GM12878 (cell line): ENCODE results near the gene PODXL2. TPM values are rescaled to one million over a fixed set of nuclear protein-coding genes. Genes with fewer than 3 reads are reported as not detected.

Experiments
- ATAC-seq: fragments of 200-7000 bp; cut with Tn5 transposase; 3 replicates; pipeline ENCODE4 v1.9.1; 2020; ENCODE audit warnings: mild to moderate bottlenecking, moderate library complexity
- BruUV-seq: library from RNA; stranded (reverse); fragments of 400-500 nt; replicated peaks from 2 replicates; lab custom pipeline; 2021; lab: Mats Ljungman, UMichigan
- CTCF ChIA-PET: fragments of 300-600 bp; sonication (Branson Sonifier 250); formaldehyde crosslinking; extraction: SDS; loops from one replicate; lab custom pipeline; 2021; ENCODE audit warnings: inconsistent platforms; lab: Yijun Ruan, JAX
- POLR2A ChIA-PET: fragments of 350-600 bp; formaldehyde crosslinking; extraction: SDS; loops from one replicate; lab custom pipeline; 2021; ENCODE audit warnings: inconsistent platforms; lab: Charles Lee
- RAD21 ChIA-PET: fragments of 300-600 bp; sonication (Branson Sonifier 250); formaldehyde crosslinking; loops from one replicate; lab custom pipeline; 2023; ENCODE audit warnings: antibody characterized with exemption; ENCODE audit not compliant: unreplicated experiment; lab: Charles Lee
- SMC1A ChIA-PET: fragments of 300-600 bp; sonication (Branson Sonifier 250); formaldehyde crosslinking; loops from one replicate; lab custom pipeline; 2023; ENCODE audit not compliant: unreplicated experiment, uncharacterized antibody; lab: Charles Lee
- DNase-seq: peaks from one replicate; pipeline ENCODE4 v3.0.0-alpha.2; 2011; ENCODE audit warnings: low read depth, low spot score
- FAIRE-seq: peaks from 3 replicates; lab custom pipeline; 2011; peaks lifted over from hg19 to GRCh38; lab: Jason Lieb, UNC
- H2AFZ ChIP-seq: 2 replicates; pipeline ENCODE4 v1.6.0; 2011; ENCODE audit warnings: low read depth, low read length, control low read depth; ENCODE audit not compliant: control insufficient read depth
- H3K27ac ChIP-seq: 2 replicates; pipeline ENCODE4 v1.5.1; 2011; ENCODE audit warnings: control low read depth; ENCODE audit not compliant: control insufficient read depth, insufficient read depth
- H3K27me3 ChIP-seq, 2 experiments: replicated peaks in 1 of 2; 2 replicates each; pipeline versions ENCODE4 v1.6.0 to v1.6.1; 2011; ENCODE audit warnings: low read length in 1 of 2; ENCODE audit not compliant: control insufficient read depth in 2 of 2, insufficient read depth in 2 of 2
- H3K36me3 ChIP-seq, 2 experiments: 2 replicates each; pipeline ENCODE4 v1.5.1; 2011; ENCODE audit warnings: low read length in 1 of 2; ENCODE audit not compliant: control insufficient read depth in 2 of 2, insufficient read depth in 2 of 2
- H3K4me1 ChIP-seq: 2 replicates; pipeline ENCODE4 v1.6.1; 2011; ENCODE audit warnings: mild to moderate bottlenecking, low read length, moderate library complexity, mixed read lengths; ENCODE audit not compliant: control insufficient read depth, insufficient read depth
- H3K4me2 ChIP-seq: 2 replicates; pipeline ENCODE4 v1.6.0; 2011; ENCODE audit warnings: control low read depth; ENCODE audit not compliant: control insufficient read depth, insufficient read depth
- H3K4me3 ChIP-seq: fragments of 200-600 bp; sonication (generic); 2 replicates; pipeline ENCODE4 v1.5.1; 2016
- H3K79me2 ChIP-seq: 2 replicates; pipeline ENCODE4 v1.6.0; 2011; ENCODE audit warnings: low read length; ENCODE audit not compliant: control insufficient read depth, insufficient read depth
- H3K9ac ChIP-seq: 2 replicates; pipeline ENCODE4 v1.8.0; 2011; ENCODE audit warnings: low read length, control low read depth, mixed read lengths; ENCODE audit not compliant: control insufficient read depth, insufficient read depth
- H3K9me3 ChIP-seq: replicated peaks from 3 replicates; pipeline ENCODE4 v1.5.1; 2011; ENCODE audit warnings: mild to moderate bottlenecking, low read length; ENCODE audit not compliant: control insufficient read depth, insufficient read depth
- H4K20me1 ChIP-seq: 2 replicates; pipeline ENCODE4 v1.6.0; 2011; ENCODE audit not compliant: control insufficient read depth, insufficient read depth
- HDAC6 ChIP-seq: fragments of 200-600 bp; sonication (generic); IDR thresholded peaks from one replicate; pipeline ENCODE4 v1.8.0; 2017; ENCODE audit warnings: antibody characterized with exemption; ENCODE audit not compliant: unreplicated experiment
- NBN ChIP-seq: fragments of 450-650 bp; IDR thresholded peaks from 2 replicates; pipeline ENCODE4 v1.6.1; 2016
- NFYA ChIP-seq: IDR thresholded peaks from 2 replicates; pipeline ENCODE4 v1.6.1; 2011; ENCODE audit warnings: low read depth, mild to moderate bottlenecking, low read length, improper control_type of control experiment, borderline replicate concordance
- ZBTB33 ChIP-seq: fragments of 450-650 bp; IDR thresholded peaks from 2 replicates; pipeline ENCODE4 v1.6.1; 2017; ENCODE audit warnings: mild to moderate bottlenecking
- ZNF384 ChIP-seq: IDR thresholded peaks from 2 replicates; pipeline ENCODE4 v1.6.1; 2012; ENCODE audit warnings: low read depth, mild to moderate bottlenecking, low read length, improper control_type of control experiment, borderline replicate concordance
- WGBS: methylation state at CpG from one replicate; pipeline ENCODE4 v1.1.6; 2016; ENCODE audit warnings: low lambda C conversion rate; ENCODE audit not compliant: insufficient replicate concordance, insufficient coverage; ENCODE audit errors: missing lambda C conversion rate; 5-methylcytosine and 5-hydroxymethylcytosine counted together
- in situ Hi-C: fragments of 300-500 bp; cut with MboI; formaldehyde crosslinking; loops from 9 replicates; pipeline ENCODE4 v1.14.3; 2018; ENCODE audit warnings: mixed read lengths
- intact Hi-C: fragments of 100-400 bp; cut with micrococcal nuclease; formaldehyde crosslinking; loops from one replicate; pipeline ENCODE4 v1.14.2; 2022; ENCODE audit not compliant: unreplicated experiment
- polyA plus RNA-seq, 11 experiments: library from polyadenylated mRNA; depleted of rRNA in 4 of 11; unstranded in 6 of 11; stranded (reverse) in 5 of 11; fragments of >200 nt; fragmentation: Nextera tagmentation in 4 of 11; fragmentation: Illumina TruSeq in 1 of 11; extraction: Ambion mirVana in 4 of 11; extraction: Trizol in 1 of 11; gene quantifications; 1 replicate in 1 of 11; 2 replicates in 10 of 11; pipeline versions ENCODE4 v1.2.1 to v1.2.3, GENCODE V29; 2011 to 2016; ENCODE audit warnings: inconsistent platforms in 2 of 11, missing spikeins in 2 of 11, low read depth in 1 of 11
- total RNA-seq, 4 experiments: library from RNA; depleted of rRNA in 3 of 4; stranded (reverse); fragments of >200 nt in 3 of 4; fragmentation: Illumina TruSeq in 1 of 4; extraction: Trizol in 1 of 4; gene quantifications; 2 replicates each; pipeline versions ENCODE4 v1.2.1 to v1.2.3, GENCODE V29; 2013 to 2021
- TF ChIP-seq, protein P1 (sequence below): fragments of 450-650 bp; formaldehyde crosslinking; IDR thresholded peaks from 2 replicates; pipeline ENCODE4 v1.4.0; 2022; ENCODE audit warnings: mild to moderate bottlenecking, moderate library complexity

The PODXL2 gene
- total and polyA plus RNA-seq, 10 of the 15 experiments (the other 5 are each of a cell fraction or from before 2014, with no cell fraction given) = 0.03 to 24.4 (median 13.6) TPM; not detected in 2

DNA sequence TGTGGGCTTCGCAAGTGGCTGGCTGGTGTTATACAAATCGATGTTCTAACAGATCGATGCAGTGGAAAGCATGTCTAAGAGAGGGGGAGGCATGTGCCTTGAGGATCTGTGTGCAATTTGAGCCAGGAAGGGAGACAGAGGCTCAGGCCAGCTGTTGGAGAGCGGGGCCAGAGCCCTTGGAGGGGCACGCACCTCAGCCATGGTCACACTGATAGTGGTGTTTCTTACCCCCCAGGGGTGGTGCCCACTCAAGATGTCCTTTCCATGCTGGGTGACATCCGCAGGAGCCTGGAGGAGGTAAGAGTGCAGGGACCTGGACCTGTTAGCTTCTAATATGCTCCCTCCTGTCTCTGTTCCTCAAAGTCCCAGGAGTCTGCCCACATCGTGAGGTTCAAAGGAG, 39.9 kb downstream of the PODXL2 start:
- H2AFZ ChIP-seq = no peak overlapping the region
- TF ChIP-seq ZBTB33 (no peak), NFYA (no peak), HDAC6 (no peak), ZNF384 (no peak), NBN (no peak)
- TF ChIP-seq, protein P1, sequence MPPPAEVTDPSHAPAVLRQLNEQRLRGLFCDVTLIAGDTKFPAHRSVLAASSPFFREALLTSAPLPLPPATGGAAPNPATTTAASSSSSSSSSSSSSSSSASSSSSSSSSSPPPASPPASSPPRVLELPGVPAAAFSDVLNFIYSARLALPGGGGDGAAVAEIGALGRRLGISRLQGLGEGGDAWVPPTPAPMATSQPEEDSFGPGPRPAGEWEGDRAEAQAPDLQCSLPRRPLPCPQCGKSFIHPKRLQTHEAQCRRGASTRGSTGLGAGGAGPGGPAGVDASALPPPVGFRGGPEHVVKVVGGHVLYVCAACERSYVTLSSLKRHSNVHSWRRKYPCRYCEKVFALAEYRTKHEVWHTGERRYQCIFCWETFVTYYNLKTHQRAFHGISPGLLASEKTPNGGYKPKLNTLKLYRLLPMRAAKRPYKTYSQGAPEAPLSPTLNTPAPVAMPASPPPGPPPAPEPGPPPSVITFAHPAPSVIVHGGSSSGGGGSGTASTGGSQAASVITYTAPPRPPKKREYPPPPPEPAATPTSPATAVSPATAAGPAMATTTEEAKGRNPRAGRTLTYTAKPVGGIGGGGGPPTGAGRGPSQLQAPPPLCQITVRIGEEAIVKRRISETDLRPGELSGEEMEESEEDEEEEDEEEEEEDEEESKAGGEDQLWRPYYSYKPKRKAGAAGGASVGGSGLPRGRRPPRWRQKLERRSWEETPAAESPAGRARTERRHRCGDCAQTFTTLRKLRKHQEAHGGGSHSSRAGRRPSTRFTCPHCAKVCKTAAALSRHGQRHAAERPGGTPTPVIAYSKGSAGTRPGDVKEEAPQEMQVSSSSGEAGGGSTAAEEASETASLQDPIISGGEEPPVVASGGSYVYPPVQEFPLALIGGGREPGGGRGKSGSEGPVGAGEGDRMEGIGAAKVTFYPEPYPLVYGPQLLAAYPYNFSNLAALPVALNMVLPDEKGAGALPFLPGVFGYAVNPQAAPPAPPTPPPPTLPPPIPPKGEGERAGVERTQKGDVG (CRISPR knock-in tag) = no peak
- TF ChIP-seq, all 136 proteins: peak for 0
- H3K4me2 ChIP-seq = no peak overlapping the region
- no TSS peak for BruUV-seq
- no peaks in the 10 kb centered on the region for H3K36me3 ChIP-seq
- H4K20me1 ChIP-seq = no peaks in the 10 kb centered on the region
- peaks cover 11% of the 10 kb centered on the region; the same call in 1 of the 2 replicates for H3K4me1 ChIP-seq
- H3K27me3 ChIP-seq = no peaks in the 10 kb centered on the region
- DNase-seq = no peak
- no peaks in the 10 kb centered on the region for H3K9me3 ChIP-seq
- intact Hi-C loops = no loop called here
- WGBS = 97% methylated on average over 7 of the region's 7 CpGs
- ATAC-seq = no peak
- in situ Hi-C loops = no loop called here
- H3K79me2 ChIP-seq = peaks cover 7% of the 10 kb centered on the region
- ChIA-PET CTCF (no interaction called here), SMC1A (interaction anchor here (1.2 kb wide), 1 partner anchor 165 kb away, joined by 3 read pairs; no protein-coding TSS in a partner anchor), POLR2A (no interaction called here), RAD21 (no interaction called here)
- H3K9ac ChIP-seq = no peak overlapping the region
- H3K27ac ChIP-seq = no peak overlapping the region
- FAIRE-seq = no peak
- no peak overlapping the region for H3K4me3 ChIP-seq
